GM23338 (cell line): ENCODE data around the gene TBL3. TPM values are rescaled to one million over a fixed set of nuclear protein-coding genes. Genes with fewer than 3 reads are reported as not detected.
A peak's percentile ranks its signal among the peaks of the same experiment; 100 is the strongest.

ENCODE experiments used
- ATAC-seq: fragments of 200-7000 bp; cut with Tn5 transposase; 3 replicates; pipeline ENCODE4 v1.9.1; 2020
- DNase-seq: peaks from one replicate; pipeline ENCODE4 v3.0.0-alpha.2; 2015; ENCODE audit warnings: low spot score
- H2AFZ ChIP-seq: fragments of 200-600 bp; sonication (generic); 2 replicates; pipeline ENCODE4 v1.8.0; 2016; ENCODE audit warnings: antibody characterized with exemption, mild to moderate bottlenecking, moderate library complexity
- H3F3A ChIP-seq: fragments of 200-600 bp; sonication (generic); replicated peaks from 2 replicates; pipeline ENCODE4 v1.8.0; 2017; ENCODE audit warnings: antibody characterized with exemption, mixed run types, low read depth
- H3K27ac ChIP-seq: fragments of 200-600 bp; sonication (generic); 2 replicates; pipeline ENCODE4 v1.6.1; 2016; ENCODE audit warnings: low read depth
- H3K27me3 ChIP-seq: fragments of 200-600 bp; sonication (generic); 2 replicates; pipeline ENCODE4 v1.8.0; 2016; ENCODE audit warnings: mild to moderate bottlenecking, mixed run types, moderate library complexity; ENCODE audit not compliant: insufficient read depth
- H3K36me3 ChIP-seq: fragments of 200-600 bp; sonication (generic); 2 replicates; pipeline ENCODE4 v1.8.0; 2016; ENCODE audit warnings: mild to moderate bottlenecking; ENCODE audit not compliant: insufficient read depth
- H3K4me1 ChIP-seq: fragments of 200-600 bp; sonication (generic); 2 replicates; pipeline ENCODE4 v1.8.0; 2016; ENCODE audit warnings: mild to moderate bottlenecking, moderate library complexity; ENCODE audit not compliant: insufficient read depth
- H3K4me2 ChIP-seq: fragments of 200-600 bp; sonication (generic); 2 replicates; pipeline ENCODE4 v1.7.1; 2017; ENCODE audit warnings: mixed run types
- H3K4me3 ChIP-seq: fragments of 200-600 bp; sonication (generic); 2 replicates; pipeline ENCODE4 v1.6.1; 2016; ENCODE audit warnings: mixed run types
- H3K79me2 ChIP-seq: fragments of 200-600 bp; sonication (generic); replicated peaks from 2 replicates; pipeline ENCODE4 v1.8.0; 2017; ENCODE audit warnings: mild to moderate bottlenecking; ENCODE audit not compliant: insufficient read depth
- H3K9me2 ChIP-seq: fragments of 200-600 bp; sonication (generic); 2 replicates; pipeline ENCODE4 v1.8.0; 2017; ENCODE audit not compliant: insufficient read depth
- H4K20me1 ChIP-seq: fragments of 200-600 bp; sonication (generic); replicated peaks from 2 replicates; pipeline ENCODE4 v1.8.0; 2017; ENCODE audit warnings: mild to moderate bottlenecking; ENCODE audit not compliant: insufficient read depth
- H3K27ac Mint-ChIP-seq: 2 replicates; pipeline ENCODE4 v1.8.0; 2020; ENCODE audit warnings: inconsistent platforms, mild to moderate bottlenecking, moderate library complexity, mixed read lengths
- H3K27me3 Mint-ChIP-seq: 3 replicates; pipeline ENCODE4 v1.8.0; 2022; ENCODE audit warnings: low read depth, mild to moderate bottlenecking, moderate library complexity, mixed read lengths, inconsistent platforms; ENCODE audit not compliant: insufficient read depth, poor library complexity
- H3K36me3 Mint-ChIP-seq: 3 replicates; pipeline ENCODE4 v1.8.0; 2021; ENCODE audit warnings: low read depth, mild to moderate bottlenecking, inconsistent platforms, moderate library complexity, mixed read lengths
- H3K4me1 Mint-ChIP-seq: 3 replicates; pipeline ENCODE4 v1.8.0; 2020; ENCODE audit warnings: mild to moderate bottlenecking, inconsistent platforms, mixed read lengths
- H3K4me3 Mint-ChIP-seq: 3 replicates; pipeline ENCODE4 v1.8.0; 2021; ENCODE audit warnings: moderate library complexity, mild to moderate bottlenecking, inconsistent platforms, mixed read lengths
- H3K9me3 Mint-ChIP-seq: 3 replicates; pipeline ENCODE4 v1.8.0; 2020; ENCODE audit warnings: moderate library complexity, mild to moderate bottlenecking, inconsistent platforms, mixed read lengths
- CREB1 ChIP-seq: fragments of 250-450 bp; sonication (Bioruptor Pico); IDR thresholded peaks from 2 replicates; pipeline ENCODE4 v1.5.0; 2020; ENCODE audit warnings: low read depth, mild to moderate bottlenecking, moderate library complexity
- ETS1 ChIP-seq: IDR thresholded peaks from 2 replicates; pipeline ENCODE4 v1.6.1; 2016; ENCODE audit warnings: antibody characterized with exemption
- EZH2 ChIP-seq: fragments of 200-600 bp; sonication (generic); IDR thresholded peaks from one replicate; pipeline ENCODE4 v1.8.0; 2017; ENCODE audit warnings: antibody characterized with exemption, mild to moderate bottlenecking, low read depth; ENCODE audit not compliant: unreplicated experiment
- JUNB ChIP-seq: IDR thresholded peaks from one replicate; pipeline ENCODE4 v1.6.1; 2016; ENCODE audit warnings: antibody characterized with exemption; ENCODE audit not compliant: unreplicated experiment
- NANOG ChIP-seq: IDR thresholded peaks from 2 replicates; pipeline ENCODE4 v1.6.1; 2016; ENCODE audit warnings: antibody characterized with exemption, borderline replicate concordance
- STAT1 ChIP-seq: IDR thresholded peaks from one replicate; pipeline ENCODE4 v1.6.1; 2016; ENCODE audit warnings: antibody characterized with exemption; ENCODE audit not compliant: unreplicated experiment
- ZNF114 ChIP-seq: fragments of 250-450 bp; sonication (Bioruptor Pico); IDR thresholded peaks from 2 replicates; pipeline ENCODE4 v1.5.0; 2020; ENCODE audit warnings: mild to moderate bottlenecking, moderate library complexity
- ZNF331 ChIP-seq: fragments of 250-450 bp; sonication (Bioruptor Pico); IDR thresholded peaks from 2 replicates; pipeline ENCODE4 v1.5.0; 2020; ENCODE audit warnings: low read depth, mild to moderate bottlenecking, moderate library complexity
- ZNF462 ChIP-seq: fragments of 250-450 bp; sonication (Bioruptor Pico); IDR thresholded peaks from 2 replicates; pipeline ENCODE4 v1.5.0; 2020; ENCODE audit warnings: mild to moderate bottlenecking, moderate library complexity
- polyA plus RNA-seq: library from polyadenylated mRNA; unstranded; fragments of >200 nt; fragmentation: Nextera tagmentation; extraction: Ambion mirVana; gene quantifications from 2 replicates; pipeline ENCODE4 v1.2.1, GENCODE V29; 2016
- total RNA-seq: library from RNA; depleted of rRNA; stranded (reverse); fragments of >200 nt; shearing (Covaris generic); gene quantifications from 2 replicates; pipeline ENCODE4 v1.2.3, GENCODE V29; 2014
- TF ChIP-seq, protein P1 (sequence below): IDR thresholded peaks from one replicate; pipeline ENCODE4 v1.6.1; 2018; ENCODE audit warnings: antibody characterized with exemption; ENCODE audit not compliant: unreplicated experiment
- TF ChIP-seq, protein P2 (sequence below), 2 experiments: fragments of 200-600 bp in 1 of 2; sonication (generic) in 1 of 2; conservative IDR thresholded peaks; 2 replicates each; pipeline versions ENCODE4 v1.5.1 to v1.6.1; 2016 to 2017; ENCODE audit warnings: antibody characterized with exemption in 2 of 2, low read depth in 2 of 2, mild to moderate bottlenecking in 2 of 2, moderate library complexity in 1 of 2

Gene TBL3
- total and polyA plus RNA-seq, 2 experiments from 2014 or later, result 67.0 to 157 TPM

GRCh38 chr16:1974157-1975070, 2.6 kb downstream of the TBL3 start:
- Histone ChIP-seq H2AFZ (no peak overlapping the region), H3F3A (0 out of 2 replicates have a peak, but pooled peaks cover 8% of the 10 kb centered on the region), H3K9me2 (no peaks in the 10 kb centered on the region), H3K27me3 (no peaks in the 10 kb centered on the region), H3K4me3 (no peak overlapping the region), H3K79me2 (peaks cover 21% of the 10 kb centered on the region), H4K20me1 (no peaks in the 10 kb centered on the region; the same call in none of the 2 replicates), H3K36me3 (no peaks in the 10 kb centered on the region), H3K4me1 (peaks cover 14% of the 10 kb centered on the region; the same call in 1 of the 2 replicates), H3K4me2 (no peak overlapping the region), H3K27ac (no peak overlapping the region)
- Mint-ChIP-seq H3K36me3 (peaks cover 16% of the 10 kb centered on the region), H3K27me3 (peaks cover 15% of the 10 kb centered on the region), H3K4me1 (peaks cover 12% of the 10 kb centered on the region), H3K27ac (no peak overlapping the region), H3K4me3 (0 out of 3 replicates have a peak overlapping the region, but pooled peaks have one; percentile 19), H3K9me3 (peaks cover 3% of the 10 kb centered on the region; the same call in 1 of the 3 replicates)
- DNase-seq, result no peak
- no peak for TF ChIP-seq ZNF462
- TF ChIP-seq, protein P1, sequence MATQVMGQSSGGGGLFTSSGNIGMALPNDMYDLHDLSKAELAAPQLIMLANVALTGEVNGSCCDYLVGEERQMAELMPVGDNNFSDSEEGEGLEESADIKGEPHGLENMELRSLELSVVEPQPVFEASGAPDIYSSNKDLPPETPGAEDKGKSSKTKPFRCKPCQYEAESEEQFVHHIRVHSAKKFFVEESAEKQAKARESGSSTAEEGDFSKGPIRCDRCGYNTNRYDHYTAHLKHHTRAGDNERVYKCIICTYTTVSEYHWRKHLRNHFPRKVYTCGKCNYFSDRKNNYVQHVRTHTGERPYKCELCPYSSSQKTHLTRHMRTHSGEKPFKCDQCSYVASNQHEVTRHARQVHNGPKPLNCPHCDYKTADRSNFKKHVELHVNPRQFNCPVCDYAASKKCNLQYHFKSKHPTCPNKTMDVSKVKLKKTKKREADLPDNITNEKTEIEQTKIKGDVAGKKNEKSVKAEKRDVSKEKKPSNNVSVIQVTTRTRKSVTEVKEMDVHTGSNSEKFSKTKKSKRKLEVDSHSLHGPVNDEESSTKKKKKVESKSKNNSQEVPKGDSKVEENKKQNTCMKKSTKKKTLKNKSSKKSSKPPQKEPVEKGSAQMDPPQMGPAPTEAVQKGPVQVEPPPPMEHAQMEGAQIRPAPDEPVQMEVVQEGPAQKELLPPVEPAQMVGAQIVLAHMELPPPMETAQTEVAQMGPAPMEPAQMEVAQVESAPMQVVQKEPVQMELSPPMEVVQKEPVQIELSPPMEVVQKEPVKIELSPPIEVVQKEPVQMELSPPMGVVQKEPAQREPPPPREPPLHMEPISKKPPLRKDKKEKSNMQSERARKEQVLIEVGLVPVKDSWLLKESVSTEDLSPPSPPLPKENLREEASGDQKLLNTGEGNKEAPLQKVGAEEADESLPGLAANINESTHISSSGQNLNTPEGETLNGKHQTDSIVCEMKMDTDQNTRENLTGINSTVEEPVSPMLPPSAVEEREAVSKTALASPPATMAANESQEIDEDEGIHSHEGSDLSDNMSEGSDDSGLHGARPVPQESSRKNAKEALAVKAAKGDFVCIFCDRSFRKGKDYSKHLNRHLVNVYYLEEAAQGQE, result no peak
- no peak for TF ChIP-seq ZNF331
- TF ChIP-seq EZH2, result no peak
- TF ChIP-seq, protein P2, sequence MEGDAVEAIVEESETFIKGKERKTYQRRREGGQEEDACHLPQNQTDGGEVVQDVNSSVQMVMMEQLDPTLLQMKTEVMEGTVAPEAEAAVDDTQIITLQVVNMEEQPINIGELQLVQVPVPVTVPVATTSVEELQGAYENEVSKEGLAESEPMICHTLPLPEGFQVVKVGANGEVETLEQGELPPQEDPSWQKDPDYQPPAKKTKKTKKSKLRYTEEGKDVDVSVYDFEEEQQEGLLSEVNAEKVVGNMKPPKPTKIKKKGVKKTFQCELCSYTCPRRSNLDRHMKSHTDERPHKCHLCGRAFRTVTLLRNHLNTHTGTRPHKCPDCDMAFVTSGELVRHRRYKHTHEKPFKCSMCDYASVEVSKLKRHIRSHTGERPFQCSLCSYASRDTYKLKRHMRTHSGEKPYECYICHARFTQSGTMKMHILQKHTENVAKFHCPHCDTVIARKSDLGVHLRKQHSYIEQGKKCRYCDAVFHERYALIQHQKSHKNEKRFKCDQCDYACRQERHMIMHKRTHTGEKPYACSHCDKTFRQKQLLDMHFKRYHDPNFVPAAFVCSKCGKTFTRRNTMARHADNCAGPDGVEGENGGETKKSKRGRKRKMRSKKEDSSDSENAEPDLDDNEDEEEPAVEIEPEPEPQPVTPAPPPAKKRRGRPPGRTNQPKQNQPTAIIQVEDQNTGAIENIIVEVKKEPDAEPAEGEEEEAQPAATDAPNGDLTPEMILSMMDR (conservative IDR thresholded peaks at IDR 0.05; ENCODE audit: low read depth in 2 of 2), result no peak
- no peak for TF ChIP-seq STAT1
- no peak for TF ChIP-seq JUNB
- TF ChIP-seq CREB1, result no peak
- no peak for TF ChIP-seq NANOG
- TF ChIP-seq ZNF114 (CRISPR knock-in tag), result no peak
- no peak for TF ChIP-seq ETS1
- no peak for ATAC-seq
